ENCODE results near the gene UBE2F. TPM values are rescaled to one million over a fixed set of nuclear protein-coding genes. Genes with fewer than 3 reads are reported as not detected.
A peak's percentile ranks its signal among the peaks of the same experiment; 100 is the strongest.

Gene UBE2F
- total and polyA plus RNA-seq, 2 of the 13 experiments (the other 11 are each of a cell fraction or from before 2014, with no cell fraction given): 35.4 to 73.1 TPM

GRCh38 chr2:238064376-238064775 lies 97.6 kb downstream of the UBE2F start:
- H3K9ac ChIP-seq (ENCODE audit: insufficient read depth, low read depth, low read length): no peak overlapping the region; the same call in 1 of the 2 replicates
- peak overlapping the region; percentile 95 for H3K4me2 ChIP-seq (ENCODE audit: low read depth, low read length)
- H4K20me1 ChIP-seq (ENCODE audit: insufficient read depth, low read length): no peaks in the 10 kb centered on the region
- no peak overlapping the region for H2AFZ ChIP-seq (ENCODE audit: low read length)
- peak overlapping the region; percentile 60 for H3K27ac ChIP-seq (ENCODE audit: extremely low read length, insufficient read depth, low read length)
- POLR2A ChIA-PET: interaction anchor here (1.2 to 3.8 kb wide), 4 partner anchors 9 to 42 kb away, joined by 4 to 11 read pairs (median 7); no protein-coding TSS in a partner anchor
- H3K79me2 ChIP-seq (ENCODE audit: insufficient read depth, low read length): peaks cover 34% of the 10 kb centered on the region
- CTCF ChIA-PET (ENCODE audit: low intra/inter-chr PET ratio, low total read pairs): no interaction called here
- TF ChIP-seq SCMH1 (CRISPR knock-in tag; IDR thresholded peaks at IDR 0.05; ENCODE audit: borderline replicate concordance) (no peak), NAIF1 (CRISPR knock-in tag; IDR thresholded peaks at IDR 0.05; ENCODE audit: borderline replicate concordance) (0 out of 2 replicates have a peak, but pooled peaks have one; percentile 24), ELF3 (CRISPR knock-in tag; IDR thresholded peaks at IDR 0.05) (no peak), CHD4 (IDR thresholded peaks at IDR 0.05; ENCODE audit: borderline replicate concordance, low read length) (0 out of 2 replicates have a peak, but pooled peaks have one; percentile 34), ZFP36L2 (CRISPR knock-in tag; IDR thresholded peaks at IDR 0.05) (no peak), RFXAP (CRISPR knock-in tag; IDR thresholded peaks at IDR 0.05; ENCODE audit: borderline replicate concordance) (0 out of 2 replicates have a peak, but pooled peaks have one; percentile 5), ZNF788 (CRISPR knock-in tag; IDR thresholded peaks at IDR 0.05; ENCODE audit: borderline replicate concordance) (no peak), ZBTB38 (CRISPR knock-in tag; IDR thresholded peaks at IDR 0.05) (0 out of 2 replicates have a peak, but pooled peaks have one; percentile 10), CBFB (CRISPR knock-in tag; IDR thresholded peaks at IDR 0.05) (no peak)
- TF ChIP-seq, protein P1, sequence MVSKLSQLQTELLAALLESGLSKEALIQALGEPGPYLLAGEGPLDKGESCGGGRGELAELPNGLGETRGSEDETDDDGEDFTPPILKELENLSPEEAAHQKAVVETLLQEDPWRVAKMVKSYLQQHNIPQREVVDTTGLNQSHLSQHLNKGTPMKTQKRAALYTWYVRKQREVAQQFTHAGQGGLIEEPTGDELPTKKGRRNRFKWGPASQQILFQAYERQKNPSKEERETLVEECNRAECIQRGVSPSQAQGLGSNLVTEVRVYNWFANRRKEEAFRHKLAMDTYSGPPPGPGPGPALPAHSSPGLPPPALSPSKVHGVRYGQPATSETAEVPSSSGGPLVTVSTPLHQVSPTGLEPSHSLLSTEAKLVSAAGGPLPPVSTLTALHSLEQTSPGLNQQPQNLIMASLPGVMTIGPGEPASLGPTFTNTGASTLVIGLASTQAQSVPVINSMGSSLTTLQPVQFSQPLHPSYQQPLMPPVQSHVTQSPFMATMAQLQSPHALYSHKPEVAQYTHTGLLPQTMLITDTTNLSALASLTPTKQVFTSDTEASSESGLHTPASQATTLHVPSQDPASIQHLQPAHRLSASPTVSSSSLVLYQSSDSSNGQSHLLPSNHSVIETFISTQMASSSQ (IDR thresholded peaks at IDR 0.05; ENCODE audit: low read depth): 0 out of 2 replicates have a peak, but pooled peaks have one; percentile 52
- TF ChIP-seq, protein P1 (CRISPR knock-in tag; IDR thresholded peaks at IDR 0.05; ENCODE audit: borderline replicate concordance): no peak
- no peak for DNase-seq (ENCODE audit: low spot score)
- no TSS peak for BruUV-seq (replicated peaks)
- 65% methylated on average over 7 of the region's 7 CpGs for WGBS (ENCODE audit: low lambda C conversion rate)
- H3K36me3 ChIP-seq (replicated peaks in 1 of 2; ENCODE audit: control insufficient read depth in 1 of 2, insufficient read depth in 2 of 2, low read length in 2 of 2): peaks cover 10 to 41% of the 10 kb centered on the region in 2 experiments
- no peak for FAIRE-seq
- ATAC-seq: no peak
- H3K4me1 ChIP-seq (ENCODE audit: insufficient read depth, low read length): peaks cover 48% of the 10 kb centered on the region
- in situ Hi-C loops (cut with HindIII; ENCODE audit: extremely low pct_ligation_motif_present, low pct_unique_long_range_greater_than_20kb): loop anchor here (5.0 kb wide), 1 partner anchor 97 kb away; the partner anchor contains the start of gene UBE2F
- H3K9me3 ChIP-seq (ENCODE audit: low read length): no peaks in the 10 kb centered on the region
- no peaks in the 10 kb centered on the region; a peak in 1 of 5 replicates for H3K27me3 ChIP-seq (ENCODE audit: control insufficient read depth in 1 of 2, insufficient read depth in 2 of 2, low read length in 2 of 2)
- no peak overlapping the region; a peak in 1 of 6 replicates for H3K4me3 ChIP-seq (replicated peaks in 1 of 3; ENCODE audit: insufficient read depth in 1 of 3, low read depth in 2 of 3, low read length in 3 of 3)
- intact Hi-C loops (cut with micrococcal nuclease; ENCODE audit: unreplicated experiment): loop anchor here (5.0 to 10.0 kb wide), 3 partner anchors 97 to 380 kb away; partner anchors contain the start of genes PER2 and UBE2F
